Measurements from ENCODE around the gene LINGO3.

DNA sequence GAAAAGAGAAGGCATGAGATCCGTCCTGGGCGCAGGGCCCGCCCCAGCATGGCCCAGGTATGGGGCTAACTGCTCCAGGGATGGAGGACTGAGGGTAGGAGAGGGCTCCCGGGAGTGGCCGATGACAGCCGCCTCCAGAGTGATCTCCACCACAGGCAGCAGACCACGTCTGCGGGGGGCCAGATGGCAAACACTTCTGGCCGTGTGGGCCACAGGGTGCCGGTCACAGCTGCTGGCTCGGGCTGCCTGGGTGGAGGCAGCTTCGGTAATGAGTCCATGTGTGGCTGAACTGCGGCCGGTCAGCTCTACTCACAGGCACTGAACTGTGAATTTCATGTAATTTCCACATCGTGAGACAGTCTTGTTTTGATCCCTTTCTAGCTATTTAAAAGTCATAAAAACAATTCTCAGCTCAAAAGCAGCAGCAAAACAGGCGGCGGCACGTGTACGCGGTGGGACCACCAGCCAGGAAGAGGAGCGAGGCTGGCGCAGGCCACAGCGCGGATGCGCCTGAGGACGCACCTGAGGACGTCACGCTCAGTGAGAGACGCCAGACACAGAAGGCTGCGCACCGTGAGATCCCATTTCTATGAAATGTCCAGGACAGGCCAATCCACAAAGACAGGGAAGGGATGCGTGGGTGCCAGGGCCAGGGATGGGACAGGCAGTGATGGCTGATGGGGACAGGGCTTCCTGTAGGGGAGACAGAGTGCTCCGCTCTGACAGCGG, 16.4 kb upstream of the LINGO3 start:
- TF ChIP-seq SUZ12 (IDR thresholded peaks at IDR 0.05; ENCODE audit: extremely low read depth, insufficient read depth, insufficient read length) (no peak), YY1 (IDR thresholded peaks at IDR 0.05; ENCODE audit: insufficient read depth, insufficient read length) (no peak)

All from NT2/D1 (cell line).